MCF 10A (cell line): ENCODE data around the gene KMT2D. TPM values are rescaled to one million over a fixed set of nuclear protein-coding genes. Genes with fewer than 3 reads are reported as not detected.

Experiments used
- BruUV-seq: library from RNA; stranded (reverse); fragments of 400-500 nt; replicated peaks from 2 replicates; lab custom pipeline; 2021; lab: Mats Ljungman, UMichigan
- CTCF ChIA-PET: fragments of 300-600 bp; sonication (Branson Sonifier 250); formaldehyde crosslinking; extraction: SDS; loops from one replicate; lab custom pipeline; 2021; ENCODE audit warnings: antibody characterized with exemption, inconsistent platforms; lab: Yijun Ruan, JAX
- POLR2A ChIA-PET: fragments of 300-600, 350-650 bp; sonication (Branson Sonifier 250); formaldehyde crosslinking; extraction: SDS; loops from one replicate; lab custom pipeline; 2020; ENCODE audit warnings: antibody characterized with exemption, inconsistent platforms; lab: Yijun Ruan, JAX
- DNase-seq: peaks from one replicate; pipeline ENCODE4 v3.0.0-alpha.2; 2018; ENCODE audit not compliant: unreplicated experiment
- H3K27ac Mint-ChIP-seq: one replicate; pipeline ENCODE4 v1.8.0; 2022; ENCODE audit warnings: mild to moderate bottlenecking, low read depth, mixed read lengths; ENCODE audit not compliant: unreplicated experiment
- H3K27me3 Mint-ChIP-seq: one replicate; pipeline ENCODE4 v1.8.0; 2022; ENCODE audit warnings: mixed read lengths; ENCODE audit not compliant: insufficient read depth, unreplicated experiment
- H3K36me3 Mint-ChIP-seq: one replicate; pipeline ENCODE4 v1.8.0; 2022; ENCODE audit warnings: mild to moderate bottlenecking, moderate library complexity, mixed read lengths; ENCODE audit not compliant: insufficient read depth, unreplicated experiment
- H3K4me1 Mint-ChIP-seq: one replicate; pipeline ENCODE4 v1.8.0; 2022; ENCODE audit warnings: mixed read lengths; ENCODE audit not compliant: insufficient read depth, unreplicated experiment
- H3K4me3 Mint-ChIP-seq: one replicate; pipeline ENCODE4 v1.8.0; 2022; ENCODE audit warnings: mild to moderate bottlenecking, moderate library complexity, mixed read lengths; ENCODE audit not compliant: unreplicated experiment
- H3K9me3 Mint-ChIP-seq: one replicate; pipeline ENCODE4 v1.8.0; 2022; ENCODE audit warnings: mixed read lengths; ENCODE audit not compliant: unreplicated experiment
- intact Hi-C: fragments of 100-400 bp; cut with micrococcal nuclease; formaldehyde crosslinking; loops from 2 replicates; pipeline ENCODE4 v1.14.1; 2022
- total RNA-seq: library from RNA; stranded (reverse); gene quantifications from 2 replicates; pipeline ENCODE4 v1.2.3, GENCODE V29; 2022
- TF ChIP-seq, protein P1 (sequence below): fragments of 200-600 bp; IDR thresholded peaks from one replicate; pipeline ENCODE4 v1.8.0; 2022; ENCODE audit warnings: antibody characterized with exemption, mild to moderate bottlenecking; ENCODE audit not compliant: unreplicated experiment

Gene KMT2D
- total RNA-seq, 1 experiment from 2014 or later: 76.9 TPM

DNA sequence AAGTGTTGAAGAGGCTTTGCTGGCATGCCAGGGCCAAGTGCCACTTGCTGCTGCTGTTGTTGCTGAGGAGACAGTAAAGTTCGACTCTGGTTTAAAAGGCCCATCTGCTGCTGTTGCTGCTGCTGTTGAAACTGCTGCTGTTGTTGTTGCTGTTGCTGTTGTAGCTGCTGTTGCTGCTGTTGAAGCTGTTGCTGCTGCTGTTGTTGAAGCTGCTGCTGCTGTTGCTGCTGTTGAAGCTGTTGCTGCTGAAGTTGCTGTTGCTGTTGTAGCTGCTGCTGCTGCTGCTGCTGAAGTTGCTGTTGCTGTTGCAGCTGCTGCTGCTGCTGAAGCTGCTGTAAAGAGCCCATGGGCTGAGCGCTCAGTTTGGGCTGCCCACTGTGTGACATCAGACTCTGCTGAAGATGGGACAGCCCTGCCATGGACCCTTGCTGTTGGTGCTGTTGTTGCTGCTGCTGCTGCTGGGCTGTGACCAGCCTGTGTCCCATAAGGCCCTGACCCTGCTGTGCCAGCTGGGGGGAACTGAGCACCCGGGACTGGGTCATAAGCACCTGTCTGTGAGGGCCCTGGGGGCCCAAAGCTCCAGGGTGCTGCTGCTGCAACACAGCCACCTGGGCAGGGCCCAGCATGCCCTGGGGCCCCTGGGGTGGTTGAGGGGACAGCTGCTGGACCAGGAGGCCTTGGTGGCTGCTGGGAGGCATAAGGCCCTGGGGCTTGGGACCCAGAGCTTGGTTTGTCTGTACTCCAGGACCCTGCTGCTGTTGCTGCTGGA, 27.7 kb downstream of the KMT2D start:
- H3K9me3 Mint-ChIP-seq: no peaks in the 10 kb centered on the region
- BruUV-seq: TSS peak; percentile 10
- TF ChIP-seq, protein P1, sequence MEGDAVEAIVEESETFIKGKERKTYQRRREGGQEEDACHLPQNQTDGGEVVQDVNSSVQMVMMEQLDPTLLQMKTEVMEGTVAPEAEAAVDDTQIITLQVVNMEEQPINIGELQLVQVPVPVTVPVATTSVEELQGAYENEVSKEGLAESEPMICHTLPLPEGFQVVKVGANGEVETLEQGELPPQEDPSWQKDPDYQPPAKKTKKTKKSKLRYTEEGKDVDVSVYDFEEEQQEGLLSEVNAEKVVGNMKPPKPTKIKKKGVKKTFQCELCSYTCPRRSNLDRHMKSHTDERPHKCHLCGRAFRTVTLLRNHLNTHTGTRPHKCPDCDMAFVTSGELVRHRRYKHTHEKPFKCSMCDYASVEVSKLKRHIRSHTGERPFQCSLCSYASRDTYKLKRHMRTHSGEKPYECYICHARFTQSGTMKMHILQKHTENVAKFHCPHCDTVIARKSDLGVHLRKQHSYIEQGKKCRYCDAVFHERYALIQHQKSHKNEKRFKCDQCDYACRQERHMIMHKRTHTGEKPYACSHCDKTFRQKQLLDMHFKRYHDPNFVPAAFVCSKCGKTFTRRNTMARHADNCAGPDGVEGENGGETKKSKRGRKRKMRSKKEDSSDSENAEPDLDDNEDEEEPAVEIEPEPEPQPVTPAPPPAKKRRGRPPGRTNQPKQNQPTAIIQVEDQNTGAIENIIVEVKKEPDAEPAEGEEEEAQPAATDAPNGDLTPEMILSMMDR: no peak
- H3K4me3 Mint-ChIP-seq: no peak overlapping the region
- H3K27me3 Mint-ChIP-seq: no peaks in the 10 kb centered on the region
- POLR2A ChIA-PET: interaction anchor here (0.6 to 1.4 kb wide), 2 partner anchors 13 to 15 kb away, joined by 3 to 6 read pairs; no protein-coding TSS in a partner anchor
- peaks cover 77% of the 10 kb centered on the region for H3K36me3 Mint-ChIP-seq
- DNase-seq: no peak
- no peaks in the 10 kb centered on the region for H3K4me1 Mint-ChIP-seq
- CTCF ChIA-PET: interaction anchor here (0.7 to 1.6 kb wide), 2 partner anchors 12 to 56 kb away, joined by 3 to 5 read pairs; no protein-coding TSS in a partner anchor
- H3K27ac Mint-ChIP-seq: no peak overlapping the region
- intact Hi-C loops: no loop called here

DNA sequence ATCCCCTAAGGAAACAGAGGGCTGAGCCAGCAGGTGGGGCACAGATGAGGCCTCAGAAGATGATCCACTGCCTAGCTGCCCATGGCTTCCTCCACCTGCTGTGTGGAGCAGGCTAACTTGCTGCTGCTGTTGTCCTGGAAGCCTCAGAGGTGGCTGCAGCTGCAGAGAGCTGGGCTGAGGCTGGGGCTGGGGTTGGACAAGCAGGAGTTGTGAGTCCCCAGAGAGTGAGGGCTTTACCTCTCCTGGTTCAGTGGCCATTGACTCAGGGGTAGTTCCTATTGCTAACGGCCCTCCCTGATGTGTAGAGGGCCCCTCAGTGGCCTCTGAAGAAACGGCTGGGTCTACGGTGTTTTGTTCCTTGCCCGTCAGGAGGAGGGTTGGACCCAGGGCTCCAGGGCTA, 28.3 kb downstream of the KMT2D start:
- intact Hi-C loops: no loop called here
- H3K9me3 Mint-ChIP-seq: no peaks in the 10 kb centered on the region
- H3K4me1 Mint-ChIP-seq: no peaks in the 10 kb centered on the region
- TF ChIP-seq, protein P1: no peak
- ChIA-PET CTCF (interaction anchor here (0.7 to 1.1 kb wide), 2 partner anchors 11 to 14 kb away, joined by 4 read pairs; no protein-coding TSS in a partner anchor), POLR2A (interaction anchor here (1.4 kb wide), 1 partner anchor 13 kb away, joined by 6 read pairs; no protein-coding TSS in a partner anchor)
- H3K27me3 Mint-ChIP-seq: no peaks in the 10 kb centered on the region
- no peak for DNase-seq
- H3K27ac Mint-ChIP-seq: no peak overlapping the region
- no peak overlapping the region for H3K4me3 Mint-ChIP-seq
- no TSS peak for BruUV-seq
- peaks cover 77% of the 10 kb centered on the region for H3K36me3 Mint-ChIP-seq

DNA sequence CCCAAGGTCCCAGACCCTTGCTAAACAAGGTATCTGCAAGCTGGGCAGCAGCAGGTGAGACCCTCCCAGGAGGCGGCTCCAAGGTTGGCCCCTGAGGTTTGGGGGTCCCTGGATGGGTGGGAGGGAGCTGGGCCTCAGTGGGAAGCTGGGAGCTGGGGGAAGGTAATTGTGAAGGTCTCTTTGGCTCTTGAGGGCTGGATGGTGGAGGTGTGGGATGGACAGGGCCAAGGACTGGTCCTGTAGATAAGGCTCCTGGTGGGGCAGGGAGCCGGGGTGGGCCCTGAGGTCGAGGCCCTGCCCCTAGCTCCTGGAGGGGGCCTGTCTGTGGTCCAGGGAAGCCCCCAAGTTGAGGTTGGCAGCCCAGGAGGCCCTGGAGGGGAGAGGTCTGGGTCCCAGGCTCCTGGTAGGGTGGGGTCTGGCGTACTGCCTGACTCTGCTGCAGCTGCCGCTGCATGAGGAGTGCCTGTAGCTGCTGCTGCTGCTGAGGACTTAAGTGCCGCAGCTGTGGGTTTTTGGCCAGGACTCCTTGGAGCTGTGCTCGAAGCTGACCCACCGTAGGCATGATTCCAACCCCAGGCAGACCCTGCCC, 28.9 kb downstream of the KMT2D start:
- no TSS peak for BruUV-seq
- no peak overlapping the region for H3K4me3 Mint-ChIP-seq
- CTCF ChIA-PET: interaction anchor here (0.7 to 1.1 kb wide), 2 partner anchors 12 to 14 kb away, joined by 4 read pairs; no protein-coding TSS in a partner anchor
- TF ChIP-seq, protein P1: no peak
- intact Hi-C loops: no loop called here
- no peak for DNase-seq
- no peak overlapping the region for H3K27ac Mint-ChIP-seq
- no peaks in the 10 kb centered on the region for H3K4me1 Mint-ChIP-seq
- H3K27me3 Mint-ChIP-seq: no peaks in the 10 kb centered on the region
- peaks cover 76% of the 10 kb centered on the region for H3K36me3 Mint-ChIP-seq
- H3K9me3 Mint-ChIP-seq: no peaks in the 10 kb centered on the region
- POLR2A ChIA-PET: interaction anchor here (0.6 to 1.3 kb wide), 3 partner anchors 11 to 38 kb away, joined by 3 to 5 read pairs (median 3); partner anchors contain the start of gene RHEBL1
